HG03354 (cell line): ENCODE data around the gene FBLN2.

Source experiments
- ATAC-seq: cut with Tn5 transposase; IDR thresholded peaks from one replicate; pipeline ENCODE4 v1.9.1; 2021; ENCODE audit warnings: mild to moderate bottlenecking; ENCODE audit not compliant: unreplicated experiment, poor library complexity, severe bottlenecking

FBLN2 gene

GRCh38 chr3:13595485-13595884, 46.6 kb downstream of the FBLN2 start:
- ATAC-seq: no peak

DNA sequence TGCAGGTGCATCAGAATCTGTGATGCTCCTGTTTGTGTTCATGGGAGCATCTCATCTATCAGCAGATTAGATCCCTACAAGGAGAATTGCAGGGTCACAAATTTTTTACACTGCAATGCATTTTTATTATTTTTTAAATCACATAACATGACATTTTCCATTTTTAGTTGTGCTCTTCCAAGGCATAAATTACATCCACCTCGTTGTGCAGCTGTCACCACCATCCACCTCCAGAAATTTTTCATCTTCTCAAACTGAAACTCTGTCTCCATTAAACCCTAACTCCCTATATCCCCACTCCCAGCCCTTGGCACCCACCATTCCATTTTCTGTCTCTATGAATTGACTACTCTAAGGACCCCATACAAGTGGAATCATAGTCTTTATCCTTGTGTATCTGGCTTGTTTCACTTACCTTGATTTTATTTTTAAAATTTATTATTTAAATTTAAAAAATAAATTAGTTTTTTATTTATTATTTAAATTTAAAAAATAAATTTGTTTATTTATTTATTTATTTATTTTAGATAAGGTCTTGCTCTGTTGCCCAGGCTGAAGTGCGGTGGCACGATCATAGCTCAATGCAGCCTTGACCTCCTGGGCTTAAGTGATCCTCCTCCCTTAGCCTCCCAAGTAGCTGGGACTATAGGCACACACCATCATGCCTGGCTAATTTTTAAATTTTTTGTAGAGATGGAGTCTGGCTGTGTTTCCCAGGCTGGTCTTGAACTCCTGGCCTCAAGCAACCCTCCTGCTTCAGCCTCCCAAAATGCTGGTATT, 47.7 kb downstream of the FBLN2 start:
- ATAC-seq: no peak

DNA sequence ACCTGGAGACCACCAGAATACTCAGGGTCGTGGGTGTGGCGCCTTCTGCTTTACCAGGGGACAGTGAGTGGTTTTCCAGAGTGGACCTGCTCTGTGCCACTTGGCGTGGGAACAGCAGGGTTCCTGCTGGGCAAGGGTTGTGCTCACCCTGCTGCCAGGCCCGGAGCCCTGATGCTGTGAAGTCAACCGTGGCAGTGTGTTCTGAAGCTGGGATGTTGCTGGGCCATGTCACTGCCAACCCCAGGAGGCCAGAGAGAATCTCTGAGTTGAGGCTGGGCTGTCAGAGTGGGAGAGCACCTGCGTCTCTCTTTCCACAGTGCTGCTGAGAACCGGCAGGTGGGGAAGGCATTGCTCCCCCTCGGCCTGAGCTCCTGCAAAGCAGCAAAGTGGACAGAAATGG, 48.7 kb downstream of the FBLN2 start:
- no peak for ATAC-seq

- ATAC-seq: no peak
Measured at GRCh38 chr3:13598201-13598600, 49.3 kb downstream of the FBLN2 start.

DNA sequence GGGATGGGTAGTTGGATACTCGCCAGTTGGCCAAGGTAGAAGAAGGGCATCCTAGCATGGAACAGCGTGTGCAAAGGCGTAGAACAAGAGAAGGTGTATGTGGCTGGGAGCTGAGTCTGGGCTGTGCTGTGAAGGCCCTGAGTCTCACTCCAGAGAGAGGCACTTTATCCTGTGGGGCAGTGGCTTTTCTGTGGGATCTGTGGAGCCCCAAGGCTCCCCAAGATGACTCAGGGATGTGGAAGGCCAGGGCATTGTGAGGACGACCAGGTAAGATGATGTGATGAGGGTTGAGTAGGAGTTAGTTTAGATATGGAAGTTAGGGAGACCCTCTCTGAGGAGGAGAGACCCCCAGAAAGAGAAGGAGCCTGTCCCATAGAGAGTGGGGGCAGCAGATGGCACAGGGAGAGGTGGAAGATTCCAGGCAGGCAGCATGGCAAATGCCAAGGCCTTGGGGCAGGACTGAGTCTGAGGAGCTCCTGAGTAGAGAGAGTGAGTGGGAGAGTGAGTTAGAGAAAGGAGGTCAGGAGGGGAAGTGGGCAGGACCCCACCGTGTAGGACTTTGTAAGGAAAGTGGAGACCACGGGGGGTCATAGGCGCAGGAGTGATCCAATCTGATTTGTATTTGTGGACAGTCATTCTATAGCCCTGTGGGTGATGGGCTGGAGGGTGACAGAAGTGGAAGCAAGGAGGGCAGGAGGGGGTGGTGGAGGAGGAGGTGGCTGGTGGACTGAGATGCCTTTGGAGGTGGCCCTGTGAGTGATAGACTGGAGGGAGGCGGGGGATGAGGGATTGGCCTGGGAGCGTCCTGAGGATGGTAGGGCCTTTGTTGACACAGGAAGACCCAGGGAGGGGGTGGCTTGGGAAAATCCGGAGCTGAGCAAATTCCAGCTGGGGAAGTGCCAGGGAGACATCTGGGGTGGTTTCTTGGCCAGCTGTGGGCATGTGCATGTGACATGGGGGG, 50.3 kb downstream of the FBLN2 start:
- ATAC-seq: no peak

DNA sequence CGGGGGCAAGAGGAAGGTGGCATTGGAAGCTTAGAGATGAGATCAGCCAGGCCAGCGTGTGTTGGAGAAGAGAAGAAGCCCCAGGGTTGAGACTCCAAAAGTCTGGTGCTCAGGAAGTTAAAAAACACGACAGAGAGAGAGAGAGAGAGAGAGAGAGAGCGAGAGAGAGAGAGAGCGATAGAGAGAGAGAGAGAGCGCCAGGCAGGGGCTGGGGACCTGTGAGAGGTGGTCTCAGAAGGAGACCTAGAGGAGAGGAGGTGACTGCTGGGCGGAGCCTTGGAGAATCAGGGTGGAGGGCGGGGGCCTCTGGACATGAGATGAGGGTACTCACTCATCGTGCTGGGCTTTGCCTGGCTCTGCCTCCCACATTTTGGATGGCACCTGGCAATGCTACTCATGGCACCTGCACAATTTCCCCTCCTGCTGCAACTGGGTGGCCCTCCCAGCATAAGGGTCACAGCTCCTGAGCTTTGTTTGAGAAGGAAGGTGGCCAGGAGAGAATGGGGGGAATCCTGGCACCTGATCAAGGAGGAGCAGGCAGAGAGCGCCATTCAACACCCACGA, 51.0 kb downstream of the FBLN2 start:
- no peak for ATAC-seq

GRCh38 chr3:13600950-13601691, 52.2 kb downstream of the FBLN2 start:
- ATAC-seq: no peak

- ATAC-seq: no peak
Measured at GRCh38 chr3:13601692-13602080, 52.8 kb downstream of the FBLN2 start.

- ATAC-seq: no peak
Measured at GRCh38 chr3:13605555-13605954, 56.6 kb downstream of the FBLN2 start.

GRCh38 chr3:13607821-13608597, 59.1 kb downstream of the FBLN2 start:
- ATAC-seq: no peak

- ATAC-seq: no peak
Measured at GRCh38 chr3:13608969-13609725, 60.2 kb downstream of the FBLN2 start.

GRCh38 chr3:13610006-13610570, 61.2 kb downstream of the FBLN2 start:
- no peak for ATAC-seq

DNA sequence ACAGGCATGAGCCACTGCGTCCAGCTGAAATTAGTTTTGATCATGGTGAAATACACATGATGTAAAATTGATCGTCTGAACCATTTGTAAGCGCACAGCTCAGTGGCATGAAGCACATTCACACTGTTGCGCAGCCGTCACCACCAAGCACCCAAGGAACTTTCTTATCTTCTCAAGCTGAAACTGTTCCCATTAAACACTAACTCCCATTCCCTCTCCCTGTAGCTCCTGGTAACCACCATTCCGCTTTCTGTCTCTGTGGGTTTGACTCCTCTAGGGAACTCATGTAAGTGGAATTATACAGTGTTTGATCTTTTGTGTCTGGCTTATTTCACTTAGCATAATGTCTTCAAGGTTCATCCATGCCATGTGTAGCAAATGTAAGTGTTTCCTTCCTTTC, 62.3 kb downstream of the FBLN2 start:
- ATAC-seq: no peak

DNA sequence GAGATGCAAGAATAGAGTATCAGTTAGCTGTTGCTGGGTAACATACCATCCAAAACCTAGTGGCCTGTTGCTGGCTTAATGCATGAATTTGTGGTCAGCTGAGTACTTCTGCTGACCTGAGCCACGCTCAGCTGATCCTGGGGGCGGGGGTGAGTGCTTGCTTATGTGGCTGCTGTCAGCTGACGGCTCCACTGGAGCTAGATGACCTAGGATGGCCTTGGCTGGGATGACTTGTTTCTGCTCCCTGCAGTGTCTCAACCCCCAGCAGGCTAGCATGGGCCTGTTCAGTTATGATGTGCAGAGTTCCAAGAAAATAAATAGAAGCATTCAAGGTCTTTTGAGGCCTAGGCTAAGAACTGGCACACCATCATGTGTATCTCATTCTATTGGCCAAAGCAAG, 63.9 kb downstream of the FBLN2 start:
- ATAC-seq: no peak

DNA sequence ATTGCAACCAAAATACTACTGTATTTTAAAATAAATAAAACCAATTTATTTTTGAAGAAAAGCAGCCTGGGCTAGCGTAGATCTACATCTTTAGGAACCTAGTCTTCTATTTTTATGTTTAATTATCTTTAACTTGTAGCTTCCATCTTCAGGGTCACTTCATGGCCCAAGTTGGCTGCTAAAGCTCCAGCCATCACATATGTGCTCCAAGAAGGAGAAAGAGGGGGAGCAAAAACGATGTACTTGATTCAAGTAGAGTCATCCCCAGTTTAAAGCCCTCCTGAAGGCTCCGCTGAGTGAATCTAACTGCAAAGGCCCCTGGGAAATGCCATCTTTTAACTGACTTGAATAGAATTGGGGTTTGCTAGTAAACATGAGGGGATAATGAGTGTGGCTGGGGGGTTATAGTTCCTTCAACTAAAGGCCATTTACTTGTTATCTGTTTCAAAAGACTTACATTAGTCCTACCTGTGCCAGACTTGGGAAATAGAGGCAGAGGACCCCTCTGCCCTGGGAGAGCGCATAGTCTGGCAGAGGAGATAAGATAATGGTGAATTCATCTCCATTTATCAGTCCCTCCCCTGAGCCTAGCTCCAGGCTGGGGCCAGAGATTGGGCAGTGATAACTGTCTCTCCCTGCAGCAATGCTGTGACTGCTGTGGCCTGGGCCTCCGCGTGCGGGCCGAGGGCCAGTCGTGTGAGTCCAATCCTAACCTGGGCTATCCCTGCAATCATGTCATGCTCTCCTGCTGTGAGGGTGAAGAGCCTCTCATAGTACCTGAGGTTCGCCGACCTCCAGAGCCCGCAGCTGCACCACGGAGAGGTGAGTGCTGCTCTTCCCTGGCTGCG, 64.6 kb downstream of the FBLN2 start:
- ATAC-seq: no peak

GRCh38 chr3:13614607-13615006, 65.7 kb downstream of the FBLN2 start:
- no peak for ATAC-seq

DNA sequence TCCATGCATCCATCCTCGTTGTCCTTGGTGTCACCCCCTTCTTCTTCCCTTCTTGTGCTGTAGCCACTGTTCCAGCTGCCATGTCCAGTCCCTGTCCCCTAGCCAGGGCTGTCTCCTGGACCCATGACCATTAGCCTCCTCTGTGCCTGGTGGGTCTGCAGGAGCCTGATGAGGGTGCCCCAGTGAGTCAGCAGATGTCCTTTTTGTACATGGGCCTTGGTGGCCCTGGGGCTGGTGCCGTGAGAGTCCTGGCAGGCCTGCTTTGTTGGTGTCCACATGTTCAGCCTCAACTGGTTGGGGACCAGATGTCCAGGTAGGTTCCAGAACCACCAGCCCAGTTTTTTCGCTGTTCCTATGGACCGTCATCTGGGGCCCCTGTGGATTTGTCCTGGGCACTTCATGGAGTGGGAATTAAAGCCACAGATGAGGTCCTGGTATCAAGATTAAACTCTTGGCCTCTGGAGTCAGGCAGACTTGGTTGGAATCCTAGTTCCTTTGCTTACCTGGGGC, 66.1 kb downstream of the FBLN2 start:
- no peak for ATAC-seq
